Vagina (tissue), 2 donors: ENCODE data around the gene ZNF454. TPM values are rescaled to one million over a fixed set of nuclear protein-coding genes. Genes with fewer than 3 reads are reported as not detected.

Source experiments
- DNase-seq, 2 donors: peaks; one replicate each; pipeline ENCODE4 v3.0.0-alpha.2; 2017; ENCODE audit errors: extremely low spot score in 2 of 2
- H3K27ac ChIP-seq: fragments of 200-600 bp; sonication (generic); one replicate; pipeline ENCODE4 v1.5.1; 2019
- H3K27me3 ChIP-seq: fragments of 200-600 bp; sonication (generic); one replicate; pipeline ENCODE4 v1.5.1; 2019
- H3K36me3 ChIP-seq, 2 donors: fragments of 200-600 bp; sonication (generic); one replicate each; pipeline ENCODE4 v1.5.1; 2017 to 2019
- H3K4me1 ChIP-seq: fragments of 200-600 bp; sonication (generic); one replicate; pipeline ENCODE4 v1.5.1; 2019
- H3K4me3 ChIP-seq, 2 donors: fragments of 200-600 bp; sonication (generic); 1 replicate in 1 of 2; 2 replicates in 1 of 2; pipeline ENCODE4 v1.5.1; 2016 to 2019
- H3K9me3 ChIP-seq: fragments of 200-600 bp; sonication (generic); one replicate; pipeline ENCODE4 v1.5.1; 2019
- POLR2A ChIP-seq, 2 donors: fragments of 450-650 bp; IDR thresholded peaks; one replicate each; pipeline ENCODE4 v1.6.1; 2017; ENCODE audit warnings: antibody characterized with exemption in 2 of 2, mild to moderate bottlenecking in 2 of 2, moderate library complexity in 2 of 2
- POLR2AphosphoS5 ChIP-seq, 2 donors: sonication (generic); formaldehyde crosslinking; IDR thresholded peaks; one replicate each; pipeline ENCODE4 v1.9.0; 2017; ENCODE audit warnings: antibody characterized with exemption in 2 of 2, mild to moderate bottlenecking in 2 of 2, low read depth in 1 of 2; ENCODE audit not compliant: insufficient read depth in 1 of 2
- intact Hi-C: fragments of 100-400 bp; cut with DNase I; formaldehyde crosslinking; loops from one replicate; pipeline ENCODE4 v1.15.1; 2023
- total RNA-seq: library from RNA; depleted of rRNA; stranded (reverse); fragments of >200 nt; gene quantifications from one replicate; pipeline ENCODE4 v1.2.3, GENCODE V29; 2016
- TF ChIP-seq, protein P1 (sequence below), 3 experiments: fragments of 450-650 bp in 2 of 3; fragments of 200-600 bp in 1 of 3; sonication (generic) in 1 of 3; IDR thresholded peaks; one replicate each; pipeline ENCODE4 v1.5.1; 2017 to 2019; ENCODE audit warnings: antibody characterized with exemption in 3 of 3, mild to moderate bottlenecking in 2 of 3, moderate library complexity in 2 of 3

The ZNF454 gene
- total RNA-seq, 1 donor from 2014 or later: 3.4 TPM

DNA sequence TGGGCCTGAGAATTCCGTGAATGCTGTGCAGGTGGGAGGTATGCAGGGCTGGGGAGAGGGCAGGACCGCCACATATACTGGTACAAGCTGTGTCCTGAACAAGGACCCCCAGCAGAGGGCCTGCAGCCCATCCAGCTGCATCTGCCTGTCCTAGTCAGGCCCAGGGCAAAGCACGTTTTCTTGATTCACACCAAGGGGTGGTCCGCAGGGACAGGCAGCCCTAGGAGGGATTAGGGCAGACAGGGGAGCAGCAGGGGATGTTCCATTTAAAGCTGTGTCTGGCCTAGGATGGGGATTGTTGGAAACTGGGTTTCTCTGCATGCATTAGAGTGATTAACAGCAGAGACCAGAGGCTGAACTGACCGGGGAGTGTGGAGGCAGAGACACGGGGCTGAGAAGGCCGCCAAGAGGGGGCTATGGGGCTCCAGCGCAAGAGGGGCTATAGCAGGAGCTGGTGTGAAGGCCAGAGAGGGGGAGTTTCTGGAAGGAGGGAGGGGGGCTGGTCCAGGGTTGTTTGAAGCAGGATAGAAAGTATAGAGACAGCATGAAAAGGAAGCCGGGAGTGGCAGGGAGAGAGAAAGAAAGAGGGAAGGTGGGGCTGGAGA lies 51.4 kb downstream of the ZNF454 start:
- Histone ChIP-seq H3K27ac (no peak overlapping the region), H3K4me3 (no peak overlapping the region), H3K36me3 (no peaks in the 10 kb centered on the region), H3K9me3 (no peaks in the 10 kb centered on the region), H3K27me3 (no peaks in the 10 kb centered on the region), H3K4me1 (no peaks in the 10 kb centered on the region)
- TF ChIP-seq POLR2A (IDR thresholded peaks at IDR 0.05) (no peak), POLR2AphosphoS5 (IDR thresholded peaks at IDR 0.05; ENCODE audit: insufficient read depth in 1 of 2, low read depth in 1 of 2) (no peak)
- TF ChIP-seq, protein P1, sequence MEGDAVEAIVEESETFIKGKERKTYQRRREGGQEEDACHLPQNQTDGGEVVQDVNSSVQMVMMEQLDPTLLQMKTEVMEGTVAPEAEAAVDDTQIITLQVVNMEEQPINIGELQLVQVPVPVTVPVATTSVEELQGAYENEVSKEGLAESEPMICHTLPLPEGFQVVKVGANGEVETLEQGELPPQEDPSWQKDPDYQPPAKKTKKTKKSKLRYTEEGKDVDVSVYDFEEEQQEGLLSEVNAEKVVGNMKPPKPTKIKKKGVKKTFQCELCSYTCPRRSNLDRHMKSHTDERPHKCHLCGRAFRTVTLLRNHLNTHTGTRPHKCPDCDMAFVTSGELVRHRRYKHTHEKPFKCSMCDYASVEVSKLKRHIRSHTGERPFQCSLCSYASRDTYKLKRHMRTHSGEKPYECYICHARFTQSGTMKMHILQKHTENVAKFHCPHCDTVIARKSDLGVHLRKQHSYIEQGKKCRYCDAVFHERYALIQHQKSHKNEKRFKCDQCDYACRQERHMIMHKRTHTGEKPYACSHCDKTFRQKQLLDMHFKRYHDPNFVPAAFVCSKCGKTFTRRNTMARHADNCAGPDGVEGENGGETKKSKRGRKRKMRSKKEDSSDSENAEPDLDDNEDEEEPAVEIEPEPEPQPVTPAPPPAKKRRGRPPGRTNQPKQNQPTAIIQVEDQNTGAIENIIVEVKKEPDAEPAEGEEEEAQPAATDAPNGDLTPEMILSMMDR (IDR thresholded peaks at IDR 0.05): no peak
- intact Hi-C loops: no loop called here
- peak in 1 of 2 donors; percentile 13 for DNase-seq

DNA sequence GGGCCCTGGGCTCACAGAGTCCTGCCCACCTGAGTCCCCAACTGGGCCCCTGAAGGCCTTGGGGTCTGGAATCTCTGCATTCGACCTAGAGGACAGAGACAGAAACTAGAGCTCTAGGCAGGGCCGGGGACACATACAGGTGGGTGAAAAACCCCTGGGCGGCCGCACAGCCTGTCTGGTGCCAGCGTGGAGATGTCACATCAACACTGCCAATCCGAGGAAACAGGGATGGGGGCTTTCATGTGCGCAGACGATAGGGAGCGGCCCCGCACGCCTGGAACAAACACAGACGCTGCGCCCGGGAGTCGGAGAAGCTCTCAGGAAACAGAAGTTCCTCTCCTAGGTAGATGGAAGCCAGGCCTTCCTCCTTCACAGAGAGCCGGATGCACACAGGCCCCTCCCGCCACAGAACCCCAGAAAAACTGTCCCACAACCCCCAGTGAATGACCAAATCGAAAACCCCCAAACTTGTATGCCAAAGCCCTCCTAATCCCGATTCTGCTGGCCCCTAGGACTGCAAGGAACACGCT lies 52.3 kb downstream of the ZNF454 start:
- H3K27ac ChIP-seq: no peak overlapping the region
- intact Hi-C loops: no loop called here
- no peaks in the 10 kb centered on the region for H3K9me3 ChIP-seq
- no peaks in the 10 kb centered on the region for H3K36me3 ChIP-seq
- peak in 1 of 2 donors; percentile 54 for DNase-seq
- H3K4me3 ChIP-seq: no peak overlapping the region
- no peaks in the 10 kb centered on the region for H3K27me3 ChIP-seq
- H3K4me1 ChIP-seq: no peaks in the 10 kb centered on the region
- TF ChIP-seq POLR2AphosphoS5 (IDR thresholded peaks at IDR 0.05; ENCODE audit: insufficient read depth in 1 of 2, low read depth in 1 of 2): no peak
- TF ChIP-seq, protein P1 (IDR thresholded peaks at IDR 0.05): no peak
- TF ChIP-seq POLR2A (IDR thresholded peaks at IDR 0.05): no peak

DNA sequence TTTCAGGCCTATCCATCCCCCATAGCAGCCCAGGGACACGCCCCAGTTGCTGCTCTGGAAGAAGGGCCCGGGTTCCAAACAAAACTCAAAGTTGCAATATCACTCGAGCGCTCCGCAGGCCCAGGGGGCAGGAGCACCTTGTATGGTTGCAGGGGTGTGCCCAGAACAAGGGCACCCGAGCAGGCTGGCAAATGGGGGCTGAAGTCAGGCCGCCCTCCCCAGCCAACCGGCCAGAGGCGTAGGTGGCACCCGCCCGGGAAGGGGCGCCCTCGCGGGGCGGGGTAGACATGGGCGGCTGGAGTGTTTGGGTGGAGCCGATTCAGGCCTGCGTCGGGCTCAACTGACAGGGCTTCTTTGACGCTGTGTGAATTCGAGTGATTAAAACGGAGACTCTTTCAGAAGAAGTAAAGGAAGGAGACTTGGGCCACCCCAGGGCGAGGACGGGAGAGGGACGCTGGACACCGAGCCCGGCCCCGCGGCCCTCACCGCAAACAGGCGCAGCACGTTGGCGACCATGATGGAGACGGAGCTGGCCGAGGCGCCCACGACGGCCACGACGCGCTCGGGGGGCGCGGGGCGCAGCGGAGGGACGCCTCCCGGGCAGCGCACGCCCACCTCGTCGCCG lies 53.1 kb downstream of the ZNF454 start:
- DNase-seq: no peak
- Histone ChIP-seq H3K36me3 (no peaks in the 10 kb centered on the region), H3K27ac (no peak overlapping the region), H3K27me3 (no peaks in the 10 kb centered on the region), H3K4me1 (no peaks in the 10 kb centered on the region), H3K9me3 (no peaks in the 10 kb centered on the region), H3K4me3 (no peak overlapping the region)
- TF ChIP-seq, protein P1 (IDR thresholded peaks at IDR 0.05): no peak
- TF ChIP-seq POLR2AphosphoS5 (IDR thresholded peaks at IDR 0.05; ENCODE audit: insufficient read depth in 1 of 2, low read depth in 1 of 2): no peak
- TF ChIP-seq POLR2A (IDR thresholded peaks at IDR 0.05): no peak
- intact Hi-C loops: no loop called here

DNA sequence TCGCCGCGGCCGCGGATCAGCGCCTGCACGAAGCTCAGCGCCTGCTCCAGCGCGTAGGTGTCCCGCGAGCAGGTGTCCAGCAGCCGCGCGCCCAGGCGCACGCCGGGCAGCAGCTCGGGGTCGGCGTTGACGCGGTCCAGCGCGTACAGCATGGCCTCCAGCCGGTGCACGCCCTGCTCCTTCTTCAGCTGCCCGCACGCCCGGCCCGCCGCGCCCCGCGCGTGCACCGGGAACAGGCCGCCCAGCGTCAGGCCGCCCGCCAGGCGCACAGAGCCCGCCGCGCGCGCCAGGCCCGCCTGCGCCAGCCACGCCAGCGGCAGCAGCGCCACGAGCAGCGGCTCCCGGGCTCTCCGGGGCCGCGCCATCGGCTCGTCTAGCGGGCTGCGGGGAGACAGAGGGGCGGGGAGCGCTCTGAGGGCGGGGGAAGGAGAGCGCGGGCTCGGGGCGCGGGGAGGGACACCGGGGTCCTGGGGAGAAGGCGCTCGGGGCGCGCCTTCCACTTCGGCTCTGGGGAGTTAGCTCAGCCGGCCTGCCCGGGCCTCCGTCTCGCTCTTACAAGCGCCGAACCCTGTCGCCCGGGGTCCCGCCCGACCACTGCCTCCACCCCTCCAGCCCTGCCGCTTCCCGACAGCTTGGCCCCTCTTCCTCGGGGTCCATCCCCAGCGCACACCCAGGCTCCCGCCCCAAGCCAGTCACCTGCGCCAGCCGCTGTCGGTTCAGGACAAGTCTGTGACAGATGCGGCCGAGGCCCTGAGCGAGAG lies 53.8 kb downstream of the ZNF454 start, which contains the start of gene GRM6:
GRM6 (minus strand) TSS at position 741 of the 761 bp plus-strand sequence; CDS start at position 365, 376 bp downstream.
- intact Hi-C loops: no loop called here
- TF ChIP-seq POLR2A (IDR thresholded peaks at IDR 0.05): no peak
- TF ChIP-seq, protein P1 (IDR thresholded peaks at IDR 0.05): no peak
- no peak for TF ChIP-seq POLR2AphosphoS5 (IDR thresholded peaks at IDR 0.05; ENCODE audit: insufficient read depth in 1 of 2, low read depth in 1 of 2)
- Histone ChIP-seq H3K4me1 (no peaks in the 10 kb centered on the region), H3K36me3 (no peaks in the 10 kb centered on the region), H3K27ac (no peak within 1 kb of the TSS), H3K4me3 (no peak within 1 kb of the TSS), H3K9me3 (no peaks in the 10 kb centered on the region), H3K27me3 (no peaks in the 10 kb centered on the region)
- no peak for DNase-seq
